ENCODE measurements around the gene PLPP2.

- TF ChIP-seq CTCF (conservative IDR thresholded peaks at IDR 0.05; ENCODE audit: low read length) (no peak), EZH2phosphoT487 (IDR thresholded peaks at IDR 0.05; ENCODE audit: borderline replicate concordance, low read depth, low read length) (no peak)
These were observed 1.4 kb downstream of the PLPP2 start for GRCh38 chr19:289651-290371.

All from OCI-LY7 (cell line).